GM21717 (cell line): Measurements from ENCODE around the gene RAP2C.

Experiments used
- ATAC-seq: cut with Tn5 transposase; IDR thresholded peaks from one replicate; pipeline ENCODE4 v1.9.1; 2021; ENCODE audit warnings: mild to moderate bottlenecking, moderate library complexity; ENCODE audit not compliant: unreplicated experiment

RAP2C gene

GRCh38 chrX:132219343-132219768, at the start of gene RAP2C:
RAP2C (minus strand) TSS chrX:132219447; CDS start chrX:132217268, 2,179 bp downstream.
- ATAC-seq: peak; percentile 54

- ATAC-seq: no peak
Measured at GRCh38 chrX:132267392-132267791, 48.1 kb upstream of the RAP2C start.

GRCh38 chrX:132266583-132267355, 47.5 kb upstream of the RAP2C start:
- ATAC-seq: peak; percentile 76

GRCh38 chrX:132263127-132263526, 43.9 kb upstream of the RAP2C start:
- ATAC-seq: no peak

- ATAC-seq: no peak
Measured at GRCh38 chrX:132258509-132258908, 39.3 kb upstream of the RAP2C start.

GRCh38 chrX:132257116-132257515, 37.9 kb upstream of the RAP2C start:
- no peak for ATAC-seq

GRCh38 chrX:132236121-132236520, 16.9 kb upstream of the RAP2C start:
- no peak for ATAC-seq

GRCh38 chrX:132235488-132235887, 16.2 kb upstream of the RAP2C start:
- no peak for ATAC-seq

GRCh38 chrX:132231587-132231986, 12.3 kb upstream of the RAP2C start:
- ATAC-seq: no peak

- no peak for ATAC-seq
Measured at GRCh38 chrX:132227383-132228112, 8.3 kb upstream of the RAP2C start.

GRCh38 chrX:132226169-132226568, 6.9 kb upstream of the RAP2C start:
- ATAC-seq: no peak

- ATAC-seq: peak; percentile 57
Measured at GRCh38 chrX:132218100-132218812, 991 bp downstream of the RAP2C start.

- ATAC-seq: peak; percentile 57
Measured at GRCh38 chrX:132217203-132218073, 1.8 kb downstream of the RAP2C start.

- ATAC-seq: peak; percentile 20
Measured at GRCh38 chrX:132216806-132217202, 2.4 kb downstream of the RAP2C start.

- ATAC-seq: no peak
Measured at GRCh38 chrX:132216283-132216682, 3.0 kb downstream of the RAP2C start.

- ATAC-seq: no peak
Measured at GRCh38 chrX:132214518-132214917, 4.7 kb downstream of the RAP2C start.

GRCh38 chrX:132209527-132209926, 9.7 kb downstream of the RAP2C start:
- no peak for ATAC-seq

GRCh38 chrX:132208422-132208821, 10.8 kb downstream of the RAP2C start:
- no peak for ATAC-seq

GRCh38 chrX:132207996-132208395, 11.3 kb downstream of the RAP2C start:
- ATAC-seq: no peak

GRCh38 chrX:132206259-132206658, 13.0 kb downstream of the RAP2C start:
- ATAC-seq: no peak

- ATAC-seq: no peak
Measured at GRCh38 chrX:132204629-132205028, 14.6 kb downstream of the RAP2C start.
